ENCODE measurements around the gene SH3BP5.

Gene SH3BP5

GRCh38 chr3:15323063-15323462 lies 9.3 kb downstream of the SH3BP5 start:
- no peak for DNase-seq

- DNase-seq, result no peak
Observed at GRCh38 chr3:15321349-15321748, 11.0 kb downstream of the SH3BP5 start.

- DNase-seq, result no peak
Observed at GRCh38 chr3:15319575-15319974, 12.8 kb downstream of the SH3BP5 start.

GRCh38 chr3:15319136-15319535 lies 13.2 kb downstream of the SH3BP5 start:
- DNase-seq, result no peak

GRCh38 chr3:15318661-15319060 lies 13.7 kb downstream of the SH3BP5 start:
- DNase-seq, result no peak

GRCh38 chr3:15316998-15317435 lies 15.4 kb downstream of the SH3BP5 start:
- no peak for DNase-seq

- DNase-seq, result no peak
Observed at GRCh38 chr3:15315003-15315402, 17.4 kb downstream of the SH3BP5 start.

- DNase-seq, result no peak
Observed at GRCh38 chr3:15314276-15314675, 18.1 kb downstream of the SH3BP5 start.

- DNase-seq, result no peak
Observed at GRCh38 chr3:15313461-15313860, 18.9 kb downstream of the SH3BP5 start.

- no peak for DNase-seq
Observed at GRCh38 chr3:15312550-15312949, 19.8 kb downstream of the SH3BP5 start.

- no peak for DNase-seq
Observed at GRCh38 chr3:15310491-15311370, 21.7 kb downstream of the SH3BP5 start.

GRCh38 chr3:15309662-15310335 lies 22.6 kb downstream of the SH3BP5 start:
- DNase-seq, result no peak

- DNase-seq, result no peak
Observed at GRCh38 chr3:15307580-15307979, 24.8 kb downstream of the SH3BP5 start.

- DNase-seq, result no peak
Observed at GRCh38 chr3:15306979-15307359, 25.4 kb downstream of the SH3BP5 start.

GRCh38 chr3:15305359-15305844 lies 27.0 kb downstream of the SH3BP5 start:
- peak in 1 of 2 experiments; percentile 14 for DNase-seq

GRCh38 chr3:15303728-15304127 lies 28.7 kb downstream of the SH3BP5 start:
- no peak for DNase-seq

- no peak for DNase-seq
Observed at GRCh38 chr3:15303216-15303615, 29.2 kb downstream of the SH3BP5 start.

- no peak for DNase-seq
Observed at GRCh38 chr3:15301761-15302160, 30.6 kb downstream of the SH3BP5 start.

- peak; percentile 55 to 89 for DNase-seq
Observed at GRCh38 chr3:15300323-15301078, 31.9 kb downstream of the SH3BP5 start.

- DNase-seq, result no peak
Observed at GRCh38 chr3:15299036-15299435, 33.4 kb downstream of the SH3BP5 start.

GRCh38 chr3:15298504-15298903 lies 33.9 kb downstream of the SH3BP5 start:
- no peak for DNase-seq

- DNase-seq, result no peak
Observed at GRCh38 chr3:15297608-15298350, 34.6 kb downstream of the SH3BP5 start.

GRCh38 chr3:15295506-15295905 lies 36.9 kb downstream of the SH3BP5 start:
- no peak for DNase-seq

All from SW 1271 (cell line).